GM18870 (cell line): ENCODE results near the gene ATF6B.
"Not testable (repeated sequence)": the region's sequence is repeated elsewhere in the genome, so short reads cannot be mapped to it uniquely, and the experiment has no call there.

ENCODE experiments used
- ATAC-seq: cut with Tn5 transposase; IDR thresholded peaks from one replicate; pipeline ENCODE4 v1.9.1; 2021; ENCODE audit warnings: moderate library complexity; ENCODE audit not compliant: unreplicated experiment

Gene ATF6B

GRCh38 chr6:32083812-32084768, 44.0 kb downstream of the ATF6B start:
- ATAC-seq: no peak

GRCh38 chr6:32082935-32083334, 45.1 kb downstream of the ATF6B start:
- no peak for ATAC-seq

- ATAC-seq: no peak
Measured at GRCh38 chr6:32082478-32082877, 45.6 kb downstream of the ATF6B start.

- no peak for ATAC-seq
Measured at GRCh38 chr6:32081168-32081990, 46.7 kb downstream of the ATF6B start.

- ATAC-seq: no peak
Measured at GRCh38 chr6:32079566-32080290, 48.3 kb downstream of the ATF6B start.

DNA sequence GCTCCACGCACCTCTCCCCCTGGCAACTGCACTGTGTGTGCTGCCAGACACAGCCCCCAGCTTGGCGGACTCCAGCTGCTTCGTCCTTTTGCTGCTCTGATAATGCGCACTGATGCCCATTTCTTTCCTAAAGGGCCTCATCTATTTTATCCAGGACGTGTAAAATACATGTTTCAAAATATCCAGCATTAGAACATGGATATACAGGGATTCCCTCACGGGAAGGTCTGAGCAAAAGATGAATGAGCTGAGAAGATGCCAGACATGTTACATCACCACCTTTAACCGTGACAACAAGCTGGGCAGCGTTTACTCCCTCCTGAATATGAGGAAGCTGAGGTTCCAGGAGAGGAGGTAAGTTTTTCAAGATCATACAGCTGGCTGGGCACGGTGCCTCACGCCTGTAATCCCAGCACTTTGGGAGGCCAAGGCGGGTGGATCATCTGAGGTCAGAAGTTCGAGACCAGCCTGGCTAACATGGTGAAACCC, 51.7 kb downstream of the ATF6B start:
- ATAC-seq: no peak

- ATAC-seq: no peak
Measured at GRCh38 chr6:32075781-32076180, 52.3 kb downstream of the ATF6B start.

DNA sequence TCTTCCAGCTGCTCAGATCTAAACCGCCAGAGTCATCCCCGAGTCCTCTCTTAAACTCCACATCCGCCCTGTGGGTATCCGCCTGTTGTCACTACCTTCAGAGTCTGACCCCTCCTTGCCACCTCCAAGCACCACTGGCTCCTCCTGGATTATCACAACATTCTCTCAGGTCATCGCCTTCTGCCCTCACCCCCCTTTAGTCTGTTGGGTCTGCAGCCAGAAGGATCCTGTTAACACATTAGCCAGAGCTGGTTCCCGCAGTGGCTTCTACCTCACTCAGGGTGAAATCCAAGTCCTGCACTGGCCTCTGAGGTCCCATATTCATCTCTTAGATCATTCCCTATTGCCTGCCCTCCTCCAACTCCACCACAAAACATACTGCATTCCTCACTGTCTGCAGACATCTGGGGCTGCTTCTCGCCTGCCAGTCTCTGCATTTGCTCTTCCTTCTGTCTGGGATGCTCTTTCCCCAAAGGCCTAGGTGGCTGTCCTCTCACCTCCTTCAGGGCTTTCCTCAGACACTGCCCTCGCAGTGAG, 53.0 kb downstream of the ATF6B start:
- ATAC-seq: no peak

- no peak for ATAC-seq
Measured at GRCh38 chr6:32073613-32074012, 54.4 kb downstream of the ATF6B start.

DNA sequence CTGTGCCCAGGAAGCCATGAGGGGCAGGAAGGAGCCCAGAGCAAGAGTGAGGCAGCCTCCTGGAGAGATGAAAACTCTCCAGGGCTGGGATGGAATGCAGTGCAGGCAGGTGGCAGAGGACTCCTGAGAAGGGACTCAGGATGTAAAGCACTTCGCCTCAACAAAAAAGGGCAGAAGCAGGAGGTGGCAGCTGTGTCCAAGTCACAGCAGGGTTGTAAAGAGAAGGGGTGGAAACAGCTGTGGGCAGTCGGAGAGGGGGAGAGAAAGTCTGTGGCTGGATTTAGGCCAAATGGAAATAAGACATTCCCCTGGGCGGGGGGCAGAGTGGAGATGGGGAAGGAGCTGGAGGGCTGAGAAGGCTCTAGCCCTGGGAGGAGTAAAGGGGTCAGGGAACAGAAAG, 54.9 kb downstream of the ATF6B start:
- ATAC-seq: no peak

GRCh38 chr6:32070814-32071543, 57.1 kb downstream of the ATF6B start:
- ATAC-seq: no peak

DNA sequence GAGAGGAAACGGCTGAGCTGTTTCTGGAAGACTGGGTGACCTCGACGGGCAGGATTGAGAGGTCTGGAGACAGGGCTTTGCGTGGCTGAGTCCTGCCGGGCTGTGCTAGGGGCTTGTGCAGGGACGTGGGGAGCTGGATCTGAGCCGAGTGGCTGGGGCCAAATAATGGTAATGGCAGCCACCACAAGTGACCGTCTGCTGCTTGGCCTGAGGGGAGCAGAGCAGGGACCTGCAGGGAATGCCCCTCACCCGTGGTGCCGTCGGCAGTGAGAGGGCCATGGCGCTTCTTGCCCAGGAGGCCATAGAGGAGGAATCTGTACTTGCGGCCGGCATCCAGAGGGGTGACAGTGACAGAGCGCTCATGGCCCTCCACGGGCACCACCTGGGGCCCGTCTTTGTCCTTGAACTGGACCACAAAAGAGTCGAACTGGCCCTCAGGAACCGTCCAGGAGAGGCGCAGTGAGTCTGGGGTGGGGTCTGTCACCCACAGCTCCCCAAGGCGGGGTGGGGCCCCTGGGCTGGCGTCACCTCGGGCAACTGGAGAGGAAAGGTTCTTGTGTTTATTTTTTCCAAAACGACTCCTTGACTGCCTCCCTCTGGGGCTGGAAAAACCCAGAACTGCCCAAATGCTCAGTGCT, 58.0 kb downstream of the ATF6B start:
- no peak for ATAC-seq

DNA sequence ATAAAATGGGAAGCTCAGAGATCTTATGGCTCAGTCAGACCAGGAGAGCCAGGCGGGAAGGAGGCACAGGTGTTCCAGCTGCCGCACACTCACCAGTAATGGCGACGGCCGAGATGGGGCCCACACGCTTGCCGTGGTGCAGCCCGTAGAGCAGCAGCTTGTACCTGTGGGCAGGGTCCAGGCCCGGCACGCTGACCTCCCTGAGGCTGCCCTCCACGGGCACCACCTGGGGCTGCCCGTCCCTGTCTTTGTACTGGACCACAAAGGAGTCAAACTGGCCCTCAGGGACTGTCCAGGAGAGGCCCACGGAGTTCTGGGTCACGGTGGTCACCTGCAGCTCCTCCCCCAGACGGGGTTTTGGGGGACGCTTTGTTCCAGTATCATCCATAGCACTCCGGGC, 58.6 kb downstream of the ATF6B start:
- no peak for ATAC-seq

- no peak for ATAC-seq
Measured at GRCh38 chr6:32068867-32069266, 59.2 kb downstream of the ATF6B start.

- ATAC-seq: not testable (repeated sequence)
Measured at GRCh38 chr6:32068315-32068714, 59.7 kb downstream of the ATF6B start.

DNA sequence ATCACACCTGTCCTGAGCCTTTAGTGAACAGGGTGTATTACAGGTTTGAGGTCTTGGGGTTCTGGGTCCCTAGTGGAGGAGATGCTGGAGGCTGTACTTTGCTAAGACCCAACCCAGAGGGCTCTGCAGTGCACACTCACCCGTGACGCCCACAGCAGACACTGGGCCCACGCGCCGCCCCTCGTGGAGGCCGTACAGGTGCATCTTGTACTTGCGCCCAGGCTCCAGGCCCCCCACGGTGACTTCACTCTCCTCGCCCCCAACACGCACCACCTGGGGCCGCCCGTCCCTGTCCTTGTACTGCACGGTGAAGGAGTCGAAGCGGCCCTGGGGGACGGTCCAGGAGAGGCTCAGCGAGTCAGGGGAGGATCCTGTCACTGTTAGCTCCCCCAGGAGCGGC, 60.5 kb downstream of the ATF6B start:
- ATAC-seq: not testable (repeated sequence)
